ENCODE results near the gene ING4.

DNA sequence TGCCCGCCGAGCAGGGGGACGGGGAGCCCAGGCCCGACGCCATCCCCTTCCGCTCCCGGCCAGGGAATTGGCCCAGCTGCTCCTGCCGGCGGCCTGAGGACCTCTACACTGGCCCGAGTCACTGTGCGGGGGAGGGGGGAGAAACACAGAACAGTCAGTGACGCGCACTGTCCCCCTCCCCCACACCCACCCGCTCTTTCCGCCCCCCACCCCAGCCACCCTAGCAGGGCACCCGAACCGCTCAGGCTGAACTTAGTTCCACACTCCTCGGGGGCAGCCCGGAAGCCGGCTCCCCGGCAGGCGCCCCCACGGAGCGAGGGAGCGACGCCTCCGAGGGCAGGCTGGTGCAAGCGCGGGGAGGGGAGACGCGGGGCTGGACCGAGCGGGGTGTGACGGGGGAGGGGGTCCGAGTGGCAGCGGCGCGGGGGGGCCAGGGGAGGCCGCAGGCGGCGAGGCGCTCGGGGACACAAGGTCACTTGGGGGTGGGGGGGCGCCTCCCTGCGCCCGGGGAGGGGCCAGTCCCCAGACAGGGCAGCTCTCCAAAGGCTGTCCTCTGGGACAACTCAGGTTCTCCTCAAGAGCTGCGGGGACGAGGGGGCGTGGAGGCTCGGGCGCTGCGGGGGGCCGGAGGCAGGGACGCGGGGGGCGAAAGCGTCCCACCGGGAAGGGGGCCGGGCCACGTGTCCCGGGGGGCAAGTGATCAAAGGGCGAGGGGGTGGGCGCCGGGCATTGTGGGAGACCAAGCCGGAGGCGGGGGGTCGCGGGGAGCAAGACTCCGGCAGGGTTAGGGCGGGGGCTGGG is 56.4 kb downstream of the ING4 start:
- TF ChIP-seq CTCF (IDR thresholded peaks at IDR 0.05) (no peak), POLR2A (IDR thresholded peaks at IDR 0.05) (no peak)

Measured in right lobe of liver (tissue), 4 donors.